ENCODE data around the gene ACOT7.

- TF ChIP-seq ZNF274 (IDR thresholded peaks at IDR 0.05; ENCODE audit: low read depth, low read length), result no peak
- no peak for TF ChIP-seq YY1 (IDR thresholded peaks at IDR 0.05; ENCODE audit: insufficient read depth, insufficient read length)
- no peak for TF ChIP-seq SUZ12 (IDR thresholded peaks at IDR 0.05; ENCODE audit: extremely low read depth, insufficient read depth, insufficient read length)
These were observed 142.3 kb downstream of the ACOT7 start for GRCh38 chr1:6251233-6251632.
